GM19351 (cell line): ENCODE results near the gene ACER1.
"Not testable (repeated sequence)": the region's sequence is repeated elsewhere in the genome, so short reads cannot be mapped to it uniquely, and the experiment has no call there.

Source experiments
- ATAC-seq: cut with Tn5 transposase; IDR thresholded peaks from one replicate; pipeline ENCODE4 v1.9.1; 2021; ENCODE audit warnings: mild to moderate bottlenecking, moderate library complexity; ENCODE audit not compliant: unreplicated experiment

ACER1 gene

GRCh38 chr19:6292006-6292405, 41.4 kb downstream of the ACER1 start:
- ATAC-seq, result no peak

GRCh38 chr19:6288737-6289136, 44.7 kb downstream of the ACER1 start:
- no peak for ATAC-seq

GRCh38 chr19:6287269-6287885, 46.0 kb downstream of the ACER1 start:
- ATAC-seq, result no peak

- ATAC-seq, result no peak
These were observed 46.7 kb downstream of the ACER1 start for GRCh38 chr19:6286676-6287075.

- not testable (repeated sequence) for ATAC-seq
These were observed 51.0 kb downstream of the ACER1 start for GRCh38 chr19:6282393-6282792.

GRCh38 chr19:6279931-6280591, 53.4 kb downstream of the ACER1 start, which contains the start of gene MLLT1:
MLLT1 (minus strand) TSS chr19:6279975; CDS start chr19:6279784, 191 bp downstream.
- ATAC-seq, result peak; percentile 96

- ATAC-seq, result peak; percentile 37
These were observed 53.8 kb downstream of the ACER1 start for GRCh38 chr19:6279620-6279930.

- no peak for ATAC-seq
These were observed 54.4 kb downstream of the ACER1 start for GRCh38 chr19:6278740-6279619.

- ATAC-seq, result no peak
These were observed 55.4 kb downstream of the ACER1 start for GRCh38 chr19:6278051-6278450.

GRCh38 chr19:6276447-6276846, 57.0 kb downstream of the ACER1 start:
- ATAC-seq, result no peak

GRCh38 chr19:6275170-6275744, 58.2 kb downstream of the ACER1 start:
- no peak for ATAC-seq

- ATAC-seq, result no peak
These were observed 58.7 kb downstream of the ACER1 start for GRCh38 chr19:6274756-6275155.

- no peak for ATAC-seq
These were observed 59.5 kb downstream of the ACER1 start for GRCh38 chr19:6273701-6274601.

GRCh38 chr19:6272913-6273600, 60.4 kb downstream of the ACER1 start:
- ATAC-seq, result no peak

GRCh38 chr19:6272411-6272791, 61.0 kb downstream of the ACER1 start:
- ATAC-seq, result no peak

GRCh38 chr19:6271721-6272410, 61.5 kb downstream of the ACER1 start:
- no peak for ATAC-seq

GRCh38 chr19:6271251-6271650, 62.2 kb downstream of the ACER1 start:
- ATAC-seq, result no peak

GRCh38 chr19:6270822-6271221, 62.6 kb downstream of the ACER1 start:
- no peak for ATAC-seq

GRCh38 chr19:6270076-6270745, 63.2 kb downstream of the ACER1 start:
- ATAC-seq, result no peak
